Measurements from ENCODE around the gene TULP1.
"Not testable (repeated sequence)": the region's sequence is repeated elsewhere in the genome, so short reads cannot be mapped to it uniquely, and the experiment has no call there.

Gene TULP1

DNA sequence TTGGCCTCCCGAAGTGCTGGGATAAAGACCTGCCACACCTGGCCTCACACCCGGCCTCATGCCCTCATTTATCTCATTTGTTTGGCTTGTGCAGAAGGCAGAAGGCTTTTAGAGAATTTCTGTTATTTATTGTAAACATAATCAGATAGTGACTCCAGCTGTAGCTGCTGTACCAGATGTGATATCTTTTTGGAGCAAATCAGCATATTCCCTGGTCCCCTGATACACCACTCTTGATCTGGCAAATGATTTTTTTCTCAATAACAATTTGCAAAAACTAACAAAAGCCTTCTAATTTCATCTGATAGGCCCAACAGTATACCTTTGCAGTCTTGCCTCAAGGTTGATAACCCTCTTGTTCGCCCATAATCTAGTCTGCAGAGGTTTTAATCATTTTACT is 26.5 kb upstream of the TULP1 start:
- H3K4me3 ChIP-seq (ENCODE audit: low read length), result no peak overlapping the region
- DNase-seq (ENCODE audit: low read depth), result no peak
- no peak for TF ChIP-seq CTCF (conservative IDR thresholded peaks at IDR 0.05; ENCODE audit: low read depth, low read length)

DNA sequence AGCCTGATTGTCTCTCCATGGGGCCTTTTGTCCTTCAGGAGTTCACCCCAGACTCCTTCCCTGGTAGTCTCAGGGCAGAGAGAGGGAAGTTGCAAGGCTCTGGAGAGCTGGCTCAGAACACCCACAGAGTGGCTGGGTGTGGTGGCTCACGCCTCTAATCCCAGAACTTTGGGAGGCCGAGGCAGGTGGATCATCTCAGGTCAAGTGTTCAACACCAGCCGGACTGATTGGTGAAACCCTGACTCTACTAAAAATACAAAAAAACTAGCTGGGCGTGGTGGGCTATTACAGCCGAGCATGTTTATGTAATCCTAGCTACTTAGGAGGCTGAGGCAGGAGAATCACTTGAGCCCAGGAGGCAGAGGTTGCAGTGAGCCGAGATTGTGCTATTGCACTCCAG is 23.2 kb upstream of the TULP1 start:
- DNase-seq (ENCODE audit: low read depth), result not testable (repeated sequence)

GRCh38 chr6:35534407-35535170 is 21.9 kb upstream of the TULP1 start:
- peak overlapping the region; percentile 8 for H3K4me3 ChIP-seq (ENCODE audit: low read length)
- TF ChIP-seq CTCF (conservative IDR thresholded peaks at IDR 0.05; ENCODE audit: low read depth, low read length), result no peak
- peak; percentile 69 for DNase-seq (ENCODE audit: low read depth)

More for the DNA sequence above, 23.2 kb upstream of the TULP1 start:
- not testable (repeated sequence) for H3K4me3 ChIP-seq (ENCODE audit: low read length)

- H3K4me3 ChIP-seq (ENCODE audit: low read length), result no peak overlapping the region
- DNase-seq (ENCODE audit: low read depth), result no peak
- TF ChIP-seq CTCF (conservative IDR thresholded peaks at IDR 0.05; ENCODE audit: low read depth, low read length), result no peak
Measured at GRCh38 chr6:35533981-35534380, 21.3 kb upstream of the TULP1 start.

DNA sequence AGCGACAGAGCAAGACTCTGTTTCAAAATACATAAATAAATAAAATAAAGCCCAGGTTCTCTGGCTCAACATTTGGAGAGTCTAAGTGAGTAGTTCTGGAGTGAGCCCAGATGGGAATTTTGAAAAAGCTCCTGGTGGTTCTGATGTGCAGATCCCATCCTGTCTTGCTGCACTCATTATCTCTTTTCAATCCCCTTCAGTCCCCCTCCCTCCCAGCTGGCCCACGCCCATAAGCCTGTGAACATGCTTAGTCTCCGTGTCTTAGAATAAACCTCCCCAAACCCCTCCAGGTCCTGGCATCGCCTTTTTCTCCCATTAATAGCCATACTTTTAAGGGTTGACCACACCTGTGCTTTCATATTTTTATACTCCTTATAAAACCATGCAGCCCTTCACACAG is 19.4 kb upstream of the TULP1 start:
- no peak overlapping the region for H3K4me3 ChIP-seq (ENCODE audit: low read length)
- TF ChIP-seq CTCF (conservative IDR thresholded peaks at IDR 0.05; ENCODE audit: low read depth, low read length), result no peak
- no peak for DNase-seq (ENCODE audit: low read depth)

DNA sequence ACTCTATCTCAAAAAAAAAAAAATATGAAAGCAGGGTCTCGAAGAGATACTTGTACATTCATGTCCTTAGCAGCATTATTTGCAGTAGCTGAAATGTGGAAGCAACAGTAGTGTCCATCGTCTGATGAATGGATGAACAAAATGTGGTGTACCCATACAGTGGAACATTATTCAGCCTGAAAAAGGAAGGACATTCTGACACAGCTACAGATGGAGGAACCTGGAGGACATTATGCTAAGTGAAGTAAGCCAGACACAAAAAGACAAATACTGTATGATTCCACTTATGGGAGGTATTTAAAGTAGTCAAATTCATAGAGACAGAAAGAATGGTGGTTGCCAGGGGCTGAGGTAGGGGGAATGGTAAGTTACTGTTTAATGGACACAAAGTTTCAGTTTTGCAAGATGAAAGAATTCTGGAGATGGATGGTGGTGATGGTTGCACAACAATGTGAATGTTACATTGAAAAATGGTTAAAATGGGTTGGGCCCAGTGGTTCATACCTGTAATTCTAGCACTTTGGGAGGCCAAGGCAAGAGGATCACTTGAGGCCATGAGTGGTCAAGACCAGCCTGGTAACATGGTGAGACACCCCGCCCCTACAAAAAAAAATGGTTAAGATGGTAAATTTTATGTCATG is 11.8 kb upstream of the TULP1 start:
- no peak overlapping the region for H3K4me3 ChIP-seq (ENCODE audit: low read length)
- DNase-seq (ENCODE audit: low read depth), result no peak
- TF ChIP-seq CTCF (conservative IDR thresholded peaks at IDR 0.05; ENCODE audit: low read depth, low read length), result no peak

DNA sequence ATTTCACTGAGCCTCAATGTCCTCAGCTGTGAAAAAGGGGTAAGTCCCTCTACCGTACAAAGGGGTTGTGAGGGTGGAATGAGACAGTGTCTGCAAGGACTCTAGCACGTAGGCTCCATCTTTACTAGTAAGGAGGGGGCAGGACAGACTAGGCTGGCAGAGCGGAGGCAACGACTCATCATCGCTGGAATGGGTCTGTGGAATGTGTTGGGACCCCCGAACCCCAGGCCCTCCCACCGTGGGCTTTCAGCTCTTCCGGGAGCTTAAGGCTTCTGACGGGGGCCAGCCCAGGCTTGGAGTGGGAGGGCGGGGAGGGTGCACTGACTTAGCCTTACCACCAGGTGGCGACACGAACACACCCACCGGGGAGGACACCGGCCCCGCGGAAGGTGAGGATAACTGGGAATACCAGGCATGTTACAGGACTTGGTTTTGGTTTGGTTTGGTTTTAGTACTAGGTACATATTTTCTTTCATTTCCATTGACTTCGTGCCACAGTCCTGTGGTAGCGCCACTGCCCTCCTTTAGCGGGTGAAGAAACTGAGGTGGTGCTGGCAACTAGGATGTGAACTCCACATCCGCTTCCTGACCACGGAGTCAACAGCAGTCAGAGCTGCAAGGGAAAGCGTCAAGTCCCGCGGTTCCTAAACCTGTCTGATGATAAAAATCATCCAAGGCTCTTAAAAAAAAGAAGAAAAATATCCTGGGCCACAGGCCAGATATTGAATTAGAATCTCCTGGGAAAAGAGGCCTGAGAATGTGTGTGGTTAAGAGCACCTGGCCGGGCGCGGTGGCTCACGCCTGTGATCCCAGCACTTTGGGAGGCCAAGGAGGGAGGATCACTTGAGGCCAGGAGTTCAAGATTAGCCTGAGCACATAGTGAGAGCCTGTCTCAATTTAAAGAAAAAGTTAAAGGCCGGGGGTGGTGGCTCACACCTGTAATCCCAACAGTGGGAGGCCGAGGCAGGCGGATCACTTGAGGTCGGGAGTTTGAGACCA is 10.3 kb upstream of the TULP1 start:
- peak; percentile 96 for TF ChIP-seq CTCF (conservative IDR thresholded peaks at IDR 0.05; ENCODE audit: low read depth, low read length)
- DNase-seq (ENCODE audit: low read depth), result no peak
- peak overlapping the region; percentile 13 for H3K4me3 ChIP-seq (ENCODE audit: low read length)

All from retinal pigment epithelial cell (primary cell).